SK-N-SH (cell line): Measurements from ENCODE around the gene RAVER1.
"Not testable (repeated sequence)": the region's sequence is repeated elsewhere in the genome, so short reads cannot be mapped to it uniquely, and the experiment has no call there.

Source experiments
- CHD2 ChIP-seq: fragments of 150-350 bp; IDR thresholded peaks from 2 replicates; pipeline ENCODE4 v1.6.1; 2018; ENCODE audit warnings: low read length; ENCODE audit not compliant: partially characterized antibody
- FOXJ3 ChIP-seq: sonication (generic); formaldehyde crosslinking; IDR thresholded peaks from 2 replicates; pipeline ENCODE4 v1.5.1; 2020; ENCODE audit warnings: mild to moderate bottlenecking, missing genetic modification reagents
- FOXM1 ChIP-seq: IDR thresholded peaks from 2 replicates; pipeline ENCODE4 v1.4.0; 2012; ENCODE audit warnings: low read depth, mild to moderate bottlenecking
- MXI1 ChIP-seq: IDR thresholded peaks from 2 replicates; pipeline ENCODE4 v1.6.1; 2012; ENCODE audit warnings: mild to moderate bottlenecking, low read depth, low read length, improper control_type of control experiment
- NRF1 ChIP-seq: IDR thresholded peaks from 2 replicates; pipeline ENCODE4 v1.6.1; 2012; ENCODE audit warnings: low read depth, mild to moderate bottlenecking, low read length
- POLR2AphosphoS5 ChIP-seq: IDR thresholded peaks from 2 replicates; pipeline ENCODE4 v1.6.1; 2012; ENCODE audit warnings: low read depth, low read length
- RCOR1 ChIP-seq: fragments of 150-350 bp; IDR thresholded peaks from 2 replicates; pipeline ENCODE4 v1.6.1; 2017; ENCODE audit warnings: antibody characterized with exemption, low read length
- SIN3A ChIP-seq: IDR thresholded peaks from 2 replicates; pipeline ENCODE4 v1.6.1; 2012; ENCODE audit warnings: low read depth, mild to moderate bottlenecking, low read length, moderate library complexity, borderline replicate concordance
- YY1 ChIP-seq: IDR thresholded peaks from 2 replicates; pipeline ENCODE4 v1.4.0; 2012; ENCODE audit warnings: low read depth, mild to moderate bottlenecking
- TF ChIP-seq, protein P1 (sequence below): fragments of 200-600 bp; sonication (generic); IDR thresholded peaks from 2 replicates; pipeline ENCODE4 v1.6.1; 2017; ENCODE audit warnings: antibody characterized with exemption, mild to moderate bottlenecking, moderate library complexity
- TF ChIP-seq, protein P2 (sequence below): fragments of 150-350 bp; IDR thresholded peaks from 2 replicates; pipeline ENCODE4 v1.6.1; 2017; ENCODE audit warnings: antibody characterized with exemption, low read length, low read depth, borderline replicate concordance
- TF ChIP-seq, protein P3 (sequence below): IDR thresholded peaks from 2 replicates; pipeline ENCODE4 v1.4.0; 2012; ENCODE audit warnings: low read depth
- TF ChIP-seq, protein P4 (sequence below): IDR thresholded peaks from 2 replicates; pipeline ENCODE4 v1.4.0; 2012; ENCODE audit warnings: low read depth, borderline replicate concordance

DNA sequence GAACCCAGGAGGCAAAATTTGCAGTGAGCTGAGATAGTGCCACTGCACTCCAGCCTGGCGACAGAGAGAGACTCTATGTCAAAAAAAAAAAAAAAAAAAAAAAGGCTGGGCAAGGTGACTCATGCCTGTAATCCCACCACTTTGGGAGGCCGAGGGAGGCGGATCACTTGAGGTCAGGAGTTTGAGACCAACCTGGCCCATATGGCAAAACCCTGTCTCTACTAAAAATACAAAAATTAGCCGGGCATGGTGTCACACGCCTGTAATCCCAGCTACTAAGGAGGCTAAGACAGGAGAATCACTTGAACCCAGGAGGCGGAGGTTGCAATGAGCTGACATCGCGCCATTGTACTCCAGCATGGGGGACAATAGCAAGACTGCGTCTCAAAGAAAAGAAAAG is 3.4 kb upstream of the RAVER1 start:
- TF ChIP-seq, protein P1, sequence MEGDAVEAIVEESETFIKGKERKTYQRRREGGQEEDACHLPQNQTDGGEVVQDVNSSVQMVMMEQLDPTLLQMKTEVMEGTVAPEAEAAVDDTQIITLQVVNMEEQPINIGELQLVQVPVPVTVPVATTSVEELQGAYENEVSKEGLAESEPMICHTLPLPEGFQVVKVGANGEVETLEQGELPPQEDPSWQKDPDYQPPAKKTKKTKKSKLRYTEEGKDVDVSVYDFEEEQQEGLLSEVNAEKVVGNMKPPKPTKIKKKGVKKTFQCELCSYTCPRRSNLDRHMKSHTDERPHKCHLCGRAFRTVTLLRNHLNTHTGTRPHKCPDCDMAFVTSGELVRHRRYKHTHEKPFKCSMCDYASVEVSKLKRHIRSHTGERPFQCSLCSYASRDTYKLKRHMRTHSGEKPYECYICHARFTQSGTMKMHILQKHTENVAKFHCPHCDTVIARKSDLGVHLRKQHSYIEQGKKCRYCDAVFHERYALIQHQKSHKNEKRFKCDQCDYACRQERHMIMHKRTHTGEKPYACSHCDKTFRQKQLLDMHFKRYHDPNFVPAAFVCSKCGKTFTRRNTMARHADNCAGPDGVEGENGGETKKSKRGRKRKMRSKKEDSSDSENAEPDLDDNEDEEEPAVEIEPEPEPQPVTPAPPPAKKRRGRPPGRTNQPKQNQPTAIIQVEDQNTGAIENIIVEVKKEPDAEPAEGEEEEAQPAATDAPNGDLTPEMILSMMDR: not testable (repeated sequence)
- TF ChIP-seq RCOR1, FOXM1, FOXJ3, MXI1, CHD2, SIN3A, YY1, POLR2AphosphoS5, NRF1: not testable (repeated sequence)
- TF ChIP-seq, protein P2, sequence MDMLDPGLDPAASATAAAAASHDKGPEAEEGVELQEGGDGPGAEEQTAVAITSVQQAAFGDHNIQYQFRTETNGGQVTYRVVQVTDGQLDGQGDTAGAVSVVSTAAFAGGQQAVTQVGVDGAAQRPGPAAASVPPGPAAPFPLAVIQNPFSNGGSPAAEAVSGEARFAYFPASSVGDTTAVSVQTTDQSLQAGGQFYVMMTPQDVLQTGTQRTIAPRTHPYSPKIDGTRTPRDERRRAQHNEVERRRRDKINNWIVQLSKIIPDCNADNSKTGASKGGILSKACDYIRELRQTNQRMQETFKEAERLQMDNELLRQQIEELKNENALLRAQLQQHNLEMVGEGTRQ: not testable (repeated sequence)
- TF ChIP-seq, protein P3, sequence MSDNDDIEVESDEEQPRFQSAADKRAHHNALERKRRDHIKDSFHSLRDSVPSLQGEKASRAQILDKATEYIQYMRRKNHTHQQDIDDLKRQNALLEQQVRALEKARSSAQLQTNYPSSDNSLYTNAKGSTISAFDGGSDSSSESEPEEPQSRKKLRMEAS: not testable (repeated sequence)
- TF ChIP-seq, protein P4, sequence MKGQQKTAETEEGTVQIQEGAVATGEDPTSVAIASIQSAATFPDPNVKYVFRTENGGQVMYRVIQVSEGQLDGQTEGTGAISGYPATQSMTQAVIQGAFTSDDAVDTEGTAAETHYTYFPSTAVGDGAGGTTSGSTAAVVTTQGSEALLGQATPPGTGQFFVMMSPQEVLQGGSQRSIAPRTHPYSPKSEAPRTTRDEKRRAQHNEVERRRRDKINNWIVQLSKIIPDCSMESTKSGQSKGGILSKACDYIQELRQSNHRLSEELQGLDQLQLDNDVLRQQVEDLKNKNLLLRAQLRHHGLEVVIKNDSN: not testable (repeated sequence)
